Effector CD4-positive, alpha-beta T cell (primary cell): ENCODE data around the gene RBM38.

ENCODE experiments used
- DNase-seq: peaks from one replicate; pipeline ENCODE4 v3.0.0-alpha.2; 2020

Gene RBM38

GRCh38 chr20:57391439-57392301 lies 474 bp downstream of the RBM38 start:
- DNase-seq, result no peak

DNA sequence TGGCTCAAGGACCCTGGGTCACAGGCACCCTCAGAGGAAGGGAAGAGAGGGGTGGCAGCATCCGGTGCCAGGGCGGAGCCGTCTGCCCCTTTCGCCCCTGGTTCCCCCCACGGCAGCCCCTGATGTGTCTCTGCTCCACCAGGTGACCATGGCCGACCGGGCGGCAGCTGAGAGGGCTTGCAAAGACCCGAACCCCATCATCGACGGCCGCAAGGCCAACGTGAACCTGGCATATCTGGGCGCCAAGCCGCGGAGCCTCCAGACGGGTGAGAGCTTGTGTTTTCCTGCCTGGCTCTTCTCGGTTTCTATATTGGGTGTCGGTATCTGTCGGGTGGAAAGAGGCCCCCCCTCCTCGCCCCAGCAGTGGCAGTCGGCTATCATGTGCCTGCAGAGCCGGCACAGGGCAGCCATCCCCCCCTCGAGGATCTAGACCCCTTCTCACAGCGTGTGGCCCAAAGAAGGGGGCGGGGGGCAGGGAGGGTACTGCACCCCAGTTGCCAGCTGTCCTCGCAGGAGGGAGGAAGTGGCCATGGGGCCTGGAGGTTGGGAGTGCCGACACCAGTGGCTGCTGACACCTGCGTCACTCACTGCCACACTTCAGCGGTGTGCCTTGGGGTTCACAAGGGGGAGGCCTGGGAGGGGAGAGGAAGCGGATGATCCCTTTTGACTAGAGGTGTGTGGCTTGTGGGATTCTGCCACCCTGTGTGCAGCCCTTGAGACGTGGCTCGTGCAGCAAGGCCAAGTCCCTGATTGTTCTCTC lies 1.5 kb downstream of the RBM38 start:
- peak; percentile 84 for DNase-seq

GRCh38 chr20:57393321-57394120 lies 2.3 kb downstream of the RBM38 start:
- DNase-seq, result no peak

DNA sequence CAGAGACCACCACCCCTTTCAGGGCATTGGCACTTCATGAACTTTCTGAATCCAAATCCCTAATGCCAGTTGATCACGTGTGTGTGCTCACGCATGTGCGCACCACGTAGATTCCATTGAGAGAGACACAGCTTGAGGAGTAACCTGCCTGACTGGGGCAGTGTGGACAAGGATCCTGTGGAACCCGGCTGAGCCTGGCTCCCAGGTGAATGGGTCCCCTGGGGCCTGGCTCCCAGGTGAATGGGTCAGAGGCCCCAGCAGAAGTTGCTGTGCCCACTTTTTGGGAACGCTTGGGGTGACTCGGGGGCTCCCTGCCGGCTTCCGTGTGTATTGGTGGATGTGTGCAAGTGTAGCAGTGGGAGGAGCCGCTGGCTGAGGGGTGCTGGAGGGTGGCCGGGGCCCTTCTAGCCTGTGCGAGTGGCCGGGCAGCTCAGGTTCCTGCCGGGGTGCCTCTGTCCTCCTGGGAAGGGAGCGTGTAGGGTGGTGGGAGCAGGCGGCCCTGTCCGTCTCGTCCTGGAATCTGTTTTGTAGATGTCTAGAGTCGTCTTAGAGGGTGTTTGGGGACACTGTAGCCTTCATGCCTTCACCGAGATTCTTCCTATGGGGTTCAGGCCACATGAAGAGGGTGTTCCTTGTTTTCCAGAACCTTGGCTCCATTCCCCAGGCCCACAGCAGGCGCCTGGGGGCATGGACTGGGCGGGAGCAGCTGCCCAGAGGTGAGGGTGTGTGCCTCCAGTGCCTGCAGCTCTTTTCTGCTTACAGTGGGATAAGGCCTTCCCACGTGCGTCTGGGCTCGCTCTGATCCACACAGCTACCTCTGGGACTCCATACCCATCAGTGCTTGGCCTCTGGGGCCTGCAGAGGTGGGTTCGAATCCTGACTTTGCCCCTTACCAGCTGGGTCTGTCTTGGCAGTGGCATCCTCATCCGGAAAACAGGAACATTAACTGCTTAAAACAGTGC lies 3.2 kb downstream of the RBM38 start:
- DNase-seq, result no peak

GRCh38 chr20:57395111-57395966 lies 4.1 kb downstream of the RBM38 start:
- DNase-seq, result no peak

GRCh38 chr20:57396212-57396983 lies 5.2 kb downstream of the RBM38 start:
- no peak for DNase-seq

DNA sequence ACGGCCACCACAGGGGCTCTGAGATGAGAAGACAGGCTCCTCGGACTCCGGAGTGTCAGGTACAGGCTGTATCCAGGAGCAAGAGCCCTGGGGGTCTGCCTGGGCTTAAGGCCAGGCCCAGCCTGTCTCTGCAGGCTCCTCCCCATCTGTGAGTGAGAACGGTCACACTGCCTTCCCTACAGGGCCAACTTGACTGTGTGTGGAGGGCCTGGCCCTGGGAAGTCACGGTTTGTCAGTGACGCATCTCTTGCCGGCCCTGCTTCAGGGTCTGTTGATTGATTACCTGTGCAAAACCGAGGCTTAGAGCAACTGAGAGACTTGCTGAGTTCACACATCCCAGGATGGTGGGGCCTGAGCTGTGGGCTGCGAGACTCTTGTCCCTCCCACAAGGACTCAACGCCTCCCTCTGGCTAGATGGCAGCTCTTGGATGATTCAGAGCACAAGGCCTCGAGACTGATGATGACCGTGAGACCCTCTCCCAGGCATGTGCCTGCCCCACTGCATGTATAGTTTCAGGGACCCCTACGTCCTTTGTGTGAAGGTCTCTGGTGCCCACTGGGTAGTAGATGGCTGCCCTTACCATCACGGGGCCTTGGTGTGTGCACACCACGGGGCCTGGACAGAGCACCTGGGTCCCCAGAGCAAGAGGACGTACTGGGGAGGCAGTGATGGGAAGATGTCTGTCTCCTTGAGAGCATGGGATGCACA lies 5.9 kb downstream of the RBM38 start:
- no peak for DNase-seq

DNA sequence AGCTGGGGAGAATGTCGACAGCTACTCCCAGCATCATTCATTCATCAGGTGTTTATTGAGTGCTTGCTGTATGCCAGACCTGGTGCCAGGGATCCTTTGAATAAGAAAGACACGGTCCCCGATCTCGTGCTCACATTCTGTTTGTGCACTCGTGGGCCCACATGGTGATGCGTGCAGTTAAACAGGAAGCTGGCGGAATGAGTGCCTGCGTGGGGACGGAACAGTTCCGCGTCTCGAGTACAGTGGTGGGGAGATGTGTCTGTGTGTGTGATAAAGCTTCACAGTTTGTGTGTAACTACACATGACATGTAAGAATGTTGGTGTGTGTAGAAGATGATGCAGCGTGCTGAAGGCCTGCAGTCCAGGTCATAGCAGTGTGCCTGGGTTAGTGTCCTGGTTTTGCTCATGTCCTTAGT lies 6.5 kb downstream of the RBM38 start:
- peak; percentile 71 for DNase-seq

- DNase-seq, result peak; percentile 90
Measured at GRCh38 chr20:57398231-57398821, 7.1 kb downstream of the RBM38 start.

GRCh38 chr20:57398901-57399535 lies 7.8 kb downstream of the RBM38 start:
- no peak for DNase-seq

GRCh38 chr20:57399587-57400155 lies 8.5 kb downstream of the RBM38 start:
- peak; percentile 34 for DNase-seq

- no peak for DNase-seq
Measured at GRCh38 chr20:57400231-57400701, 9.1 kb downstream of the RBM38 start.

DNA sequence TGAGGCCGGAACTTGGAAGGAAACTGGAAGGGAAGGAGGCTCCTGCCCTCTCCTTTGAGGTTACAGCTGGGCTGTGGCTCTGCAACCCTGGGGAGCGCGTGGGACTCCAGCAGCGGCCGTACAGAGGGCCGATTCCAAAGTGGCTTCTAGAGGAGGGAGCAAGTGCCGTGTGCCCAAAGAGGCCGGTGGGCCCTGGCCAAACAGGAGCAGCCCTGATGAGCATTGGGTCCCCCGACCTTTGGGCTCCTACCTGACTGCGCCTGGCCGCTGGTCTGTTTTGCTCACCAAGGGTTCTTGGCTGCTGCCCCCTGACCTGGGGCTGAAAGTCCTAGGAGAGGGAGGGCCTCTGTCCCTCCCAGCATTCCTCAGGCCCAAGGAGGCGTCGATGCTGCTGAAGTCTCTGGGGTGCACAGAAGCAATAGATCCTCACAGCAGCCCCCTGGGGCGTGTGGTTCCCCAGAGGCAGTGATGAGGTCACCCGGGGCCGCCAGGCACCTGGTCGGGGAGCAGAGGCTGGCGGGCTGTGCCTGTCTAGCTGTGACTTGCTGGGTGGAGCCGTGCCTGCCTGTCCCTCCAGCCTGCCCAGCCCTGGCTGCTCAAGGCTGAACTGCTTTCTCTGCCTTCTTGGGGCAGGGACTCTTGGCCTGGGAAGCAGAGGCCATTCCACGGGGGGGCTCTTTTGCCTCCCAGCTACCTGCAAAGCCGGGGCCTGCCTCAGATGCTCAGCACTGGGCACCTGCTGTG lies 9.8 kb downstream of the RBM38 start:
- no peak for DNase-seq

DNA sequence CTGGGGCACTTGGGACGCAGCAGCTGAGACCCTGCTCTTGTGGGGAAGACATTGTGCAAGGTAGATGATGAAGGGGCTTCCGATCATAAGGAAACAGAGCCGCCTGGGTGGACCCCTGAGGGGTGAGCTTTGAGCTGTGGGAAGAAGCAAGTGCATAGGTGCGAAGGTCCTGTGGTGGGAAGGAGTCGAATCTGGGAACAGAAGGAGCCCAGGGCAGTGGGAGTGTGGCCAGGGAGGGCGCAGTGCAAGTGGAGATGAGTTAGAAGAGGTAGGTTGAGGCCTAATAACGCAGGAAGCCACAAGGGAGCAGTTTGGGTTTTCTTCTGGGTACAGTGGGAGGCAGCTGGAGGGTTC lies 10.3 kb downstream of the RBM38 start:
- DNase-seq, result no peak

- no peak for DNase-seq
Measured at GRCh38 chr20:57402206-57403125, 11.3 kb downstream of the RBM38 start.

- DNase-seq, result no peak
Measured at GRCh38 chr20:57403216-57403615, 12.0 kb downstream of the RBM38 start.
